NCI-H2081 (cell line): ENCODE data around the gene ADAMTS19.
A peak's percentile ranks its signal among the peaks of the same experiment; 100 is the strongest.

Source experiments
- DNase-seq, 2 experiments: peaks; one replicate each; lab custom pipeline; 2025; lab: John Stamatoyannopoulos, UW

Gene ADAMTS19

GRCh38 chr5:129766798-129767197 lies 306.7 kb downstream of the ADAMTS19 start:
- no peak for DNase-seq

GRCh38 chr5:129767927-129768380 lies 307.9 kb downstream of the ADAMTS19 start:
- DNase-seq, result peak; percentile 79 to 86

GRCh38 chr5:129768735-129769134 lies 308.6 kb downstream of the ADAMTS19 start:
- DNase-seq, result no peak

- DNase-seq, result no peak
Observed at GRCh38 chr5:129770024-129770820, 310.1 kb downstream of the ADAMTS19 start.

GRCh38 chr5:129771058-129771838 lies 311.1 kb downstream of the ADAMTS19 start:
- peak; percentile 47 to 58 for DNase-seq

GRCh38 chr5:129773376-129773775 lies 313.3 kb downstream of the ADAMTS19 start:
- no peak for DNase-seq

- DNase-seq, result no peak
Observed at GRCh38 chr5:129781594-129781993, 321.5 kb downstream of the ADAMTS19 start.
